BE2C (cell line): ENCODE results near the gene CCDC33.

Source experiments
- DNase-seq: peaks from one replicate; pipeline ENCODE4 v3.0.0-alpha.2; 2020
- H3K27me3 ChIP-seq: fragments of 250-450 bp; sonication (Bioruptor Pico); 2 replicates; pipeline ENCODE4 v1.5.1; 2020; ENCODE audit warnings: mild to moderate bottlenecking
- H3K36me3 ChIP-seq: fragments of 250-450 bp; sonication (Bioruptor Pico); 2 replicates; pipeline ENCODE4 v1.5.1; 2020; ENCODE audit warnings: mild to moderate bottlenecking
- H3K4me1 ChIP-seq: fragments of 250-450 bp; sonication (Bioruptor Pico); 2 replicates; pipeline ENCODE4 v1.5.1; 2020
- H3K4me3 ChIP-seq: 2 replicates; pipeline ENCODE4 v1.5.1; 2011; ENCODE audit warnings: low read depth, low read length
- H3K9me3 ChIP-seq: fragments of 250-450 bp; sonication (Bioruptor Pico); 2 replicates; pipeline ENCODE4 v1.5.1; 2020
- CTCF ChIP-seq: IDR thresholded peaks from 2 replicates; pipeline ENCODE4 v1.5.1; 2012; ENCODE audit warnings: mild to moderate bottlenecking, low read depth, low read length

Gene CCDC33

GRCh38 chr15:74239051-74239705 is 3.1 kb downstream of the CCDC33 start:
- no peak for TF ChIP-seq CTCF
- no peaks in the 10 kb centered on the region for H3K27me3 ChIP-seq
- peak; percentile 63 for DNase-seq

GRCh38 chr15:74240002-74240568 is 4.0 kb downstream of the CCDC33 start:
- no peaks in the 10 kb centered on the region for H3K36me3 ChIP-seq
- no peaks in the 10 kb centered on the region for H3K9me3 ChIP-seq
- DNase-seq = peak; percentile 99
- H3K4me3 ChIP-seq = no peak overlapping the region
- TF ChIP-seq CTCF = peak; percentile 80
- H3K27me3 ChIP-seq = no peaks in the 10 kb centered on the region
- peaks cover 55% of the 10 kb centered on the region for H3K4me1 ChIP-seq

More at GRCh38 chr15:74239051-74239705, 3.1 kb downstream of the CCDC33 start:
- Histone ChIP-seq H3K4me3 (no peak overlapping the region), H3K4me1 (peaks cover 57% of the 10 kb centered on the region), H3K36me3 (no peaks in the 10 kb centered on the region), H3K9me3 (no peaks in the 10 kb centered on the region)

- DNase-seq = no peak
- Histone ChIP-seq H3K36me3 (no peaks in the 10 kb centered on the region), H3K27me3 (no peaks in the 10 kb centered on the region), H3K4me1 (peaks cover 61% of the 10 kb centered on the region), H3K4me3 (no peak overlapping the region), H3K9me3 (no peaks in the 10 kb centered on the region)
- TF ChIP-seq CTCF = no peak
Measured at GRCh38 chr15:74240897-74241614, 4.9 kb downstream of the CCDC33 start.

- no peak for TF ChIP-seq CTCF
- Histone ChIP-seq H3K9me3 (no peaks in the 10 kb centered on the region), H3K36me3 (no peaks in the 10 kb centered on the region), H3K4me3 (no peak overlapping the region), H3K27me3 (no peaks in the 10 kb centered on the region), H3K4me1 (peaks cover 65% of the 10 kb centered on the region)
- DNase-seq = peak; percentile 57
Measured at GRCh38 chr15:74242441-74243185, 6.5 kb downstream of the CCDC33 start.

GRCh38 chr15:74243431-74243830 is 7.3 kb downstream of the CCDC33 start:
- Histone ChIP-seq H3K4me1 (peaks cover 65% of the 10 kb centered on the region), H3K9me3 (no peaks in the 10 kb centered on the region), H3K27me3 (no peaks in the 10 kb centered on the region), H3K36me3 (no peaks in the 10 kb centered on the region), H3K4me3 (no peak overlapping the region)
- no peak for TF ChIP-seq CTCF
- no peak for DNase-seq
